HepG2 (cell line): Measurements from ENCODE around the gene HMCN2. TPM values are rescaled to one million over a fixed set of nuclear protein-coding genes. Genes with fewer than 3 reads are reported as not detected.

Experiments
- ATAC-seq: fragments of 200-7000 bp; cut with Tn5 transposase; 3 replicates; pipeline ENCODE4 v1.9.1; 2020; ENCODE audit warnings: mild to moderate bottlenecking, moderate library complexity
- BruUV-seq: library from RNA; stranded (reverse); fragments of 400-500 nt; replicated peaks from 2 replicates; lab custom pipeline; 2021; lab: Mats Ljungman, UMichigan
- CTCF ChIA-PET: fragments of 300-600 bp; formaldehyde crosslinking; extraction: SDS; loops from one replicate; lab custom pipeline; 2021; ENCODE audit warnings: low total read pairs, inconsistent platforms, low intra/inter-chr PET ratio; lab: Yijun Ruan, JAX
- POLR2A ChIA-PET: fragments of 350-600 bp; sonication (Branson Sonifier 250); formaldehyde crosslinking; loops from one replicate; lab custom pipeline; 2020; ENCODE audit warnings: antibody characterized with exemption, inconsistent platforms; lab: Yijun Ruan, JAX
- DNase-seq: peaks from one replicate; pipeline ENCODE4 v3.0.0-alpha.2; 2015; ENCODE audit warnings: low spot score
- FAIRE-seq: peaks from 3 replicates; lab custom pipeline; 2011; peaks lifted over from hg19 to GRCh38; lab: Jason Lieb, UNC
- H2AFZ ChIP-seq: one replicate; pipeline ENCODE4 v1.6.1; 2011; ENCODE audit warnings: low read length, inconsistent platforms
- H3K27ac ChIP-seq: fragments of 300-600 bp; 3 replicates; pipeline ENCODE4 v1.8.0; 2011; ENCODE audit warnings: mixed run types, mild to moderate bottlenecking, mixed read lengths, low read length, inconsistent platforms; ENCODE audit not compliant: insufficient read depth; ENCODE audit errors: extremely low read length
- H3K27me3 ChIP-seq, 2 experiments: fragments of 200-600 bp in 1 of 2; 2 replicates in 1 of 2; 3 replicates in 1 of 2; pipeline versions ENCODE4 v1.6.0 to v1.8.0; 2011; ENCODE audit warnings: low read length in 2 of 2, mild to moderate bottlenecking in 2 of 2, moderate library complexity in 2 of 2, inconsistent platforms in 1 of 2; ENCODE audit not compliant: insufficient read depth in 2 of 2, control insufficient read depth in 1 of 2
- H3K36me3 ChIP-seq, 2 experiments: fragments of 200-600 bp in 1 of 2; replicated peaks in 1 of 2; 2 replicates in 1 of 2; 3 replicates in 1 of 2; pipeline versions ENCODE4 v1.5.1 to v1.8.0; 2011; ENCODE audit warnings: low read length in 2 of 2, inconsistent platforms in 1 of 2; ENCODE audit not compliant: insufficient read depth in 2 of 2, control insufficient read depth in 1 of 2
- H3K4me1 ChIP-seq: 2 replicates; pipeline ENCODE4 v1.5.1; 2012; ENCODE audit warnings: low read length, inconsistent platforms; ENCODE audit not compliant: insufficient read depth
- H3K4me2 ChIP-seq: 2 replicates; pipeline ENCODE4 v1.6.0; 2011; ENCODE audit warnings: low read depth, low read length, inconsistent platforms
- H3K4me3 ChIP-seq, 3 experiments: fragments of 200-600 bp in 1 of 3; sonication (generic), shearing (Covaris generic) in 1 of 3; replicated peaks in 1 of 3; 2 replicates each; pipeline ENCODE4 v1.5.1; 2011 to 2016; ENCODE audit warnings: low read length in 3 of 3, inconsistent platforms in 2 of 3, low read depth in 2 of 3, mild to moderate bottlenecking in 2 of 3, control low read depth in 1 of 3, mixed read lengths in 1 of 3; ENCODE audit not compliant: insufficient read depth in 1 of 3
- H3K79me2 ChIP-seq: one replicate; pipeline ENCODE4 v1.6.1; 2011; ENCODE audit warnings: low read length, inconsistent platforms; ENCODE audit not compliant: insufficient read depth
- H3K9ac ChIP-seq: 2 replicates; pipeline ENCODE4 v1.6.0; 2011; ENCODE audit warnings: mild to moderate bottlenecking, low read depth, low read length, inconsistent platforms; ENCODE audit not compliant: insufficient read depth
- H3K9me3 ChIP-seq: 2 replicates; pipeline ENCODE4 v1.5.1; 2012; ENCODE audit warnings: mild to moderate bottlenecking, low read length
- H4K20me1 ChIP-seq: 2 replicates; pipeline ENCODE4 v1.6.0; 2011; ENCODE audit warnings: inconsistent platforms, mild to moderate bottlenecking, low read length, moderate library complexity; ENCODE audit not compliant: insufficient read depth
- AGO2 ChIP-seq: fragments of 200-400 bp; formaldehyde crosslinking; optimal IDR thresholded peaks from 2 replicates; pipeline ENCODE3; 2017; ENCODE audit warnings: mild to moderate bottlenecking, low read depth, low read length, moderate library complexity
- ESRRA ChIP-seq: sonication (generic); formaldehyde crosslinking; IDR thresholded peaks from 2 replicates; pipeline ENCODE4 v1.5.1; 2020; ENCODE audit warnings: mild to moderate bottlenecking, low read depth, missing genetic modification reagents
- FUBP1 ChIP-seq: sonication (generic); formaldehyde crosslinking; IDR thresholded peaks from 2 replicates; pipeline ENCODE4 v1.5.1; 2020; ENCODE audit warnings: missing genetic modification reagents, mild to moderate bottlenecking, borderline replicate concordance
- GTF3A ChIP-seq: sonication (generic); formaldehyde crosslinking; conservative IDR thresholded peaks from 2 replicates; pipeline ENCODE4 v1.4.0; 2020; ENCODE audit warnings: mild to moderate bottlenecking, missing genetic modification reagents
- HES4 ChIP-seq: sonication (generic); formaldehyde crosslinking; IDR thresholded peaks from 2 replicates; pipeline ENCODE4 v1.9.0; 2021; ENCODE audit warnings: mild to moderate bottlenecking, missing genetic modification reagents, borderline replicate concordance
- MED13 ChIP-seq: sonication (generic); formaldehyde crosslinking; IDR thresholded peaks from 2 replicates; pipeline ENCODE4 v1.5.0; 2020; ENCODE audit warnings: missing genetic modification reagents
- MLLT10 ChIP-seq: sonication (generic); formaldehyde crosslinking; IDR thresholded peaks from 2 replicates; pipeline ENCODE4 v1.4.0; 2020; ENCODE audit warnings: missing genetic modification reagents
- PATZ1 ChIP-seq: sonication (generic); formaldehyde crosslinking; IDR thresholded peaks from 2 replicates; pipeline ENCODE4 v1.4.0; 2020; ENCODE audit warnings: missing genetic modification reagents
- SNAI1 ChIP-seq: sonication (generic); formaldehyde crosslinking; IDR thresholded peaks from 2 replicates; pipeline ENCODE4 v1.5.0; 2020; ENCODE audit warnings: mild to moderate bottlenecking, missing genetic modification reagents, borderline replicate concordance
- SNAPC4 ChIP-seq: sonication (generic); formaldehyde crosslinking; IDR thresholded peaks from 2 replicates; pipeline ENCODE4 v1.4.0; 2020; ENCODE audit warnings: mild to moderate bottlenecking, missing genetic modification reagents
- ZFP82 ChIP-seq: sonication (generic); formaldehyde crosslinking; IDR thresholded peaks from 2 replicates; pipeline ENCODE4 v1.5.1; 2020; ENCODE audit warnings: mild to moderate bottlenecking, missing genetic modification reagents, borderline replicate concordance
- ZNF207 ChIP-seq: fragments of 450-650 bp; IDR thresholded peaks from 2 replicates; pipeline ENCODE4 v1.6.1; 2016; ENCODE audit warnings: antibody characterized with exemption, borderline replicate concordance
- ZNF3 ChIP-seq: IDR thresholded peaks from 2 replicates; pipeline ENCODE4 v1.7.0; 2017; ENCODE audit warnings: inconsistent platforms
- ZNF770 ChIP-seq: sonication (generic); formaldehyde crosslinking; IDR thresholded peaks from 2 replicates; pipeline ENCODE4 v1.5.0; 2020; ENCODE audit warnings: mild to moderate bottlenecking, missing genetic modification reagents
- WGBS: methylation state at CpG from one replicate; pipeline ENCODE4 v1.1.6; 2017; ENCODE audit warnings: low lambda C conversion rate; 5-methylcytosine and 5-hydroxymethylcytosine counted together
- in situ Hi-C: cut with HindIII; loops from 2 replicates; pipeline ENCODE4 v1.10.0; 2017; ENCODE audit warnings: low pct_unique_long_range_greater_than_20kb; ENCODE audit not compliant: extremely low pct_ligation_motif_present
- intact Hi-C: fragments of 100-400 bp; cut with micrococcal nuclease; formaldehyde crosslinking; loops from one replicate; pipeline ENCODE4 v1.10.0; 2022; ENCODE audit not compliant: unreplicated experiment
- polyA plus RNA-seq, 8 experiments: library from polyadenylated mRNA; depleted of rRNA in 3 of 8; stranded (reverse) in 7 of 8; unstranded in 1 of 8; fragments of >200 nt; fragmentation: Illumina TruSeq in 4 of 8; extraction: Trizol in 4 of 8; gene quantifications; 2 replicates each; pipeline versions ENCODE4 v1.2.1 to v1.2.3, GENCODE V29; 2011 to 2016; ENCODE audit warnings: low read depth in 4 of 8, missing spikeins in 1 of 8, mixed read lengths in 1 of 8; ENCODE audit not compliant: insufficient read depth in 1 of 8
- total RNA-seq, 5 experiments: library from RNA; depleted of rRNA; stranded (reverse); fragments of >200 nt; fragmentation: Illumina TruSeq; extraction: Trizol; gene quantifications; 2 replicates each; pipeline ENCODE4 v1.2.3, GENCODE V29; 2016; ENCODE audit warnings: low read depth in 1 of 5

HMCN2 gene
- total and polyA plus RNA-seq, 2 of the 13 experiments (the other 11 are each of a cell fraction or from before 2014, with no cell fraction given): 0.09 TPM; not detected in 1

GRCh38 chr9:130342714-130343085 lies 77.1 kb downstream of the HMCN2 start:
- Histone ChIP-seq H3K9ac (no peak overlapping the region), H3K79me2 (no peaks in the 10 kb centered on the region), H3K27me3 (peaks cover 0 to 1% of the 10 kb centered on the region in 2 experiments; a peak in 2 of 5 replicates), H3K4me3 (no peak overlapping the region), H3K9me3 (no peaks in the 10 kb centered on the region), H3K4me2 (no peak overlapping the region), H2AFZ (no peak overlapping the region), H3K4me1 (no peaks in the 10 kb centered on the region), H3K27ac (no peak overlapping the region), H3K36me3 (no peaks in the 10 kb centered on the region), H4K20me1 (no peaks in the 10 kb centered on the region)
- ATAC-seq (no peak), FAIRE-seq (no peak), DNase-seq (no peak)
- ChIA-PET CTCF (interaction anchor here (1.8 kb wide), 1 partner anchor 235 kb away, joined by 4 read pairs; no protein-coding TSS in a partner anchor), POLR2A (no interaction called here)
- WGBS: 36% methylated on average over 6 of the region's 11 CpGs
- intact Hi-C loops (no loop called here), in situ Hi-C loops (loop anchor here (10.0 kb wide), 1 partner anchor 228 kb away; no protein-coding TSS in a partner anchor)
- BruUV-seq: no TSS peak
- TF ChIP-seq ZNF207 (no peak), ZNF3 (CRISPR knock-in tag) (no peak), ZNF770 (CRISPR knock-in tag) (no peak), AGO2 (no peak), PATZ1 (CRISPR knock-in tag) (no peak), MLLT10 (no peak), MED13 (CRISPR knock-in tag) (no peak), ZFP82 (CRISPR knock-in tag) (no peak), SNAI1 (CRISPR knock-in tag) (no peak), GTF3A (CRISPR knock-in tag) (no peak), HES4 (CRISPR knock-in tag) (no peak), SNAPC4 (CRISPR knock-in tag) (no peak), FUBP1 (CRISPR knock-in tag) (no peak), ESRRA (CRISPR knock-in tag) (no peak)
